Effector CD8-positive, alpha-beta T cell (primary cell): ENCODE data around the gene APOL3.
"Not testable (repeated sequence)": the region's sequence is repeated elsewhere in the genome, so short reads cannot be mapped to it uniquely, and the experiment has no call there.

ENCODE experiments used
- DNase-seq: peaks from one replicate; lab custom pipeline; 2025; lab: John Stamatoyannopoulos, UW
- total RNA-seq, 4 experiments: gene quantifications; one replicate each; lab custom pipeline; 2026; lab: John Stamatoyannopoulos, UW

The APOL3 gene, protein sequence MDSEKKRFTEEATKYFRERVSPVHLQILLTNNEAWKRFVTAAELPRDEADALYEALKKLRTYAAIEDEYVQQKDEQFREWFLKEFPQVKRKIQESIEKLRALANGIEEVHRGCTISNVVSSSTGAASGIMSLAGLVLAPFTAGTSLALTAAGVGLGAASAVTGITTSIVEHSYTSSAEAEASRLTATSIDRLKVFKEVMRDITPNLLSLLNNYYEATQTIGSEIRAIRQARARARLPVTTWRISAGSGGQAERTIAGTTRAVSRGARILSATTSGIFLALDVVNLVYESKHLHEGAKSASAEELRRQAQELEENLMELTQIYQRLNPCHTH
- total RNA-seq, result 84.1 to 154 (median 134) reads per million in 4 experiments

DNA sequence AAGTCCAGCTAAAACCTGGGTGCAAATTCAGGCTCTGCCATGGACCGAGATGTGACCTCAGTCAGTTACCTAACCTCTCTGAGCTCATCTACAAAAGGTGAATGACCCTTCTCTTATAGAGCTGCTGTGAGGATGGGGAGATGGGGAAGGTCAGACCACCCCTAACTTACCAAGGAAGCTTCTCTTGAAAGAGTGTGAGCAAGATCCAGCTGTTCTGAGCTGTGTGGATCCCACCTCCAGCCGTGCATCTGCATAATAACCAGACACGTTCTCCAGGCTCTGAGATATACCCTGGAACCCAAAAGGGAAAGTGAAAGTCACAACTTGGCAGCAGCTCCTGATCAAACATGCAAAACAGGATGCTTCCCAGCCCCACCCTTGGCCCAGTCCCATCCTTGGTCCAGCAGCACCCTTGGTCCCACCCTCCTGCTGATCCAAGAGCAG, at the start of gene APOL3:
APOL3 (minus strand) TSS at position 257 of the 444 bp plus-strand sequence. CDS start 11,700 bp downstream, outside the sequence.
- DNase-seq, result peak; percentile 22

DNA sequence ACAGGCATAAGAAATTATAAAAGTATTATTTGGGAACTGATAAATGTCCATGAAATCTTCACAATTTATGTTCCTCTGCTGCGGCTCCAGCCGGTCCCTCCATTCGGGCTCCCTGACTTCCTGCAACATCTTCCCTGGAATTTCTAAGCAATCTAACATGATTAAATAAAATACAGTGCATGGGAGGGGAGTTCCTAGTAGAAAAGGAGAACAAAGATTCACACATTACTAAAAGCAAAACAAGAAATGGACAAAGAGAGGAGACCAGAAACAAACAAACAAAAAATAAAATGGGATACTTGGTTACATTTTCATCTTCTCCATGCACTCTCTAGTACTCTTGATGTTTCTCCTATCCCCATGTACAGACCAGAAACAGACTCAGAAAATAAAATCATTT, 49.7 kb upstream of the APOL3 start:
- no peak for DNase-seq

DNA sequence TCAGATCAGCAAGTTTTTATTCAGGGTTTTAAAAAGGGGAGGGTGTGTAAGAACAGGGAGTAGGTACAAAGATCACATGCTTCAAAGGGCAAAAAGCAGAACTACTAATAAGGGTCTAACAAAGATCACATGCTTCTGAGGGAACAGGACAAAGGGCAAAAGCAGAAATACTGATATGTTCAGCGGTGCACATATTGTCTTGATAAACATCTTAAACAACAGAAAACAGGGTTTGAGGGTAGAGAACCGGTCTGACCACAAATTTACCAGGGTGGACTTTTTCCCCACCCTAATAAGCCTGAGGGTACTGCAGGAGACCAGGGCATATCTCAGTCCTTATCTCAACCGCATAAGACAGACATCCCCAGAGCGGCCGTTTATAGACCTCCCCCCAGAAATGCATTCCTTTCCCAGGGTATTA, 48.9 kb upstream of the APOL3 start:
- not testable (repeated sequence) for DNase-seq

DNA sequence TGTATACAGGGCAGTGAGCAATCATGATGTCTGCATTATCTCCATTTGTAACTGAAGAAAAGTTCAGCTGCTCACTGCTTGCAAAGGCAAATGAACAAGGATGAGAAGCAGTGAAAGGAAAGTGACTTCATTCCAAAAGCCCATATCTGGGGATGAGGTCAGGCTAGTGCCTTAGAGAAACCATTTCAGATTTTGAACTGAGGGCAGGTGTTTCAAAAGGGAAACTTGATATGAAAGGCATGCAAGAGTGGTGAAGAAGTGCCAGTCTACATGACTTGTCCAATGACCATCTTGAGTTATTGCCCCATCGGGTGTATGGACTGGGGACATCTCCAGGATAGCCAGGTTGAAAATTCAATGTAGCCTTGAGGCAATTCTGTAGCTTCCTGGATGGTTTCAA, 48.4 kb upstream of the APOL3 start:
- DNase-seq, result no peak

DNA sequence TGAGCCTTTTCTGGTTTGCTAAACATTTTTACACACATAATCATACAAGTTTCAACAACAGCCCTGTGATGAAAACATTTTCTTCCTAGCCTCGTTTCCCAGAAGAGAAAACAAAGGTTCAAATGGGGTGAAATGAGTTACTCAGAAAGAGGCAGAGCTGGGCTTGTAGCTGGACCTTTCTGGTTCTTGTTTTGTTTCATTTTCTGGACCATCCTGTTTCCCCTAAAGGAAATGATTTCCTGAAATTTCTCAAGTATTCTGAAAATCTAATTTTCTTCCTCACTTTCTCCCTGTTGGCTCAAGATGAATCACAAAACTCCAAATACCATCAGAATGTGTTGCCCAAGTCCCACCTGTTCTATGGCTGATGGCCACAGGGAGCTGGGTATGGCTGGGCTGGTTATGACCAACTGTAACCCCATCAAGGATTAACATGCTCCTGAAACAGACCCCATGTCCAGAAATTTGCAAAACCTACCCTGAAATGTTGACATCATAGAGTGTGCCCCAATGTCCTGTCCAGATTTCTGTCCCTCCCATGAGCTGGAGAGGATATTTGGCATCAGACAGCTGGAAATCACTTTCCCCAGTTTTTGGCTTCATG, 47.7 kb upstream of the APOL3 start:
- no peak for DNase-seq

DNA sequence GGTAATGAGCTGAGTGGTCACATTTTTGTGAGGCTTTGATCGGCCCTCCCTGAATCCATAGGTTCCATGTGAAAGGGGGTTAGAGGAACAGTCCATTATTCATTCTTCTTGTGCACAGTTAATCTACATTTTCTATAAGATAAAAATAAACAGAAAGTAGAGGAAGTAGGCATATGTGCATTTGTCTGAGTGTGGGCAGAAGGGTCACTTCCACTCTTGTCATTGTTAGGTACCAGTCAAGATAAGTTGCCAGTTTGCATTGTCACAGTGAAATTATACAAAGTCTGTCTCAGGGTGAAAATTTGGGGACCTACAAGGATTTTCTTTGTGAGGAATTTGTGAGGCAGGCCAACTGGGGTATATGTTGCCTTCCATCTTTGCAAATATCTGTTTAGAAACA, 45.7 kb upstream of the APOL3 start:
- no peak for DNase-seq

DNA sequence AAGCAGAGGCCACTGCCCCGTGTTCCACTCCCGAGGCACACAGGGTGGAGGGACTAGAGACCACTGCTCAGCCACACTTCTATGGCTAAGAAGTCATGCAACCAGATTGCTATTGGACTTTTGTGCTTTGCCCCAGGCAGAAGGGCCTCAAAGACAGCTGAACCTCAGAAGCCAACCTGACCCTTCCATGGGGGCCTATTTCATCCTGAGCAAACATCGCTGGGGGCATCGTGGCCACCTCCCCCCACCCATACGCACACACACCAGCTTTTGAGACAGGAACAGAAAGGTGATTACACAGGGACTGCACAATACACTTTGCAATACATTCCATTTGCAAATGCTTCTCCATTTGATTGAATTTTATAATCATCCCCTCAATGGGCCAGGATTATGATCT, 45.0 kb upstream of the APOL3 start:
- not testable (repeated sequence) for DNase-seq

DNA sequence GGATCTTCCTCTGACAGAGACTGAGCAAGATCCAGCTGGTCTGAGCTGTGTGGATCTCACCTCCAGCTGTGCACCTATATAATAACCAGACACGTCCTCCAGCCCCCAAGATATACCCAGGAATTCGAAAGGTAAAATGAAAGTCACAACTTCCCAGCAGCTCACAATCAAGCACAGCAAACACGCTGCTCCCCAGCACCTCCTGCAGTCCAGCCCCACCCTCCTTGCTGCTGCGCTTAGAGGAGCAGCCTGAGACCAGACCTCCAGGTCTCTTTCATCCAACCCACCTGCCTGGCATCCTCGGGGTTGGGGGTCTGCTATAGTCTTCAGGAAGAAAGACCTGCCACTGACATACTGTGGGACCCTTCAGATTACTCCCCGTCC, 44.1 kb upstream of the APOL3 start:
- DNase-seq, result no peak

DNA sequence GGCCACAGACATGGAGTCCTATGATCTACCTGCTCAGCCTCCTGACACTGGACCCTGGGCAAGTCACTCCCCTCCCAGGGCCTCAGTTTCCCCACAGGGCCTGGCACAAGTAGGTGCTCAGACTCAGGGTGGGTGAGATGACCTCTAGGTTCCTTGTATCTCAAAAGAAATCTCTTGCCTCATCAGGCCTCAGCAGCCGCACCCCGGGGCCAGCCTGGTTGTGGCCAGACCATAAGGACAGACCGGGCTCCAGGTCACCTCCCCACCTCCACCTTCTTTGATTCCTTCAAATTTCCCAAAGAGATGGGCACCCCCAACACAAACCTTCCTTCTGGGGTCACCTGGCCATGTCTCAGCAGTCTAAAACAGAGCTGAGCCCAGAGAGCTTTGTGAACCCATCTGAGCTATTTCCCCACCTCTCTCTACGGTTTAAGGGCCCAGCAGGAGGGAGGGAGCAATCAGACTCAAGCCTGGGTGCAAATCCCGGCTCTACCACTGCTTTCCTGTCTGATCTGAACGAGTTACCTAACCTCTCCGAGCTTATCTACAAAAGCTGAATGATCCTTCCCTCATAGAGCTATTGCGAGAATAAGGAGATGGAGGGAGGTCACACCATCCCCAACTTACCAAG, 43.6 kb upstream of the APOL3 start:
- no peak for DNase-seq

DNA sequence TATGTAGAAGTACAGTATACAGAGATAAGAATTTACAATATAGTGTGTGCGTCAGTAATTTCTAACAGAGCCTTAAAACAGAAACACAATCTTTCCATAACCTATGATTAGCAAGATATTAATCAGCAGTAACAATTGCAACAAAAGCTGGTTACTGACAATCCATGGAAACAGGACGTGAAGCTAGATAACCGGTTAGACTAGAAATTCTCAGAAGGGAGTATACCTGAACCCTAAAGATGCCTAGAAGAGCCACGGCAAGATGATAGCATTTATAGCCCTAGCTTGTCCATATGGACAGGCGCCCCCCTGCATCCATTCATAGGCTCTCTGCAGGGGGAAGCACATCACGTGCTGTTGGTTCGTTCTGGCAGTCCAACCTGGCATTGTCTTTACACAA, 42.9 kb upstream of the APOL3 start:
- not testable (repeated sequence) for DNase-seq

DNA sequence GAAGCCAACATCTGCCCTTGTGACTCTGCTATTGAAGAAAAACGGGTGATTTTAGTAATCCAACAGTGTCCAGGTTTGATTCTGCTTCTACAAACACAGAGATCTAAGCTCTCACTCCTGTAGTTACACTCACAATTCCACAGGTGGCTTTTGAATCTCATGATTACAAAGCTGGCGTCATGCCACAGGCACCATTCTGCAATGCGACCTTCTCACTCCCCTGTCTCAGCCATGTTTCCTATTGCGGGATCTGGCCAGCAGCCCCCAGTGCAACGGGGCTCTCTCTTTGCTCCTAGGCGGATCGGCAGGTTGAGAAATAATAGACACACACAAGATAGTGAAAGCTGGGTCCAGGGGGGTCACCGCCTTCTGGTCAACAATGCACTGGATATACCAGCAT, 42.4 kb upstream of the APOL3 start:
- DNase-seq, result not testable (repeated sequence)

DNA sequence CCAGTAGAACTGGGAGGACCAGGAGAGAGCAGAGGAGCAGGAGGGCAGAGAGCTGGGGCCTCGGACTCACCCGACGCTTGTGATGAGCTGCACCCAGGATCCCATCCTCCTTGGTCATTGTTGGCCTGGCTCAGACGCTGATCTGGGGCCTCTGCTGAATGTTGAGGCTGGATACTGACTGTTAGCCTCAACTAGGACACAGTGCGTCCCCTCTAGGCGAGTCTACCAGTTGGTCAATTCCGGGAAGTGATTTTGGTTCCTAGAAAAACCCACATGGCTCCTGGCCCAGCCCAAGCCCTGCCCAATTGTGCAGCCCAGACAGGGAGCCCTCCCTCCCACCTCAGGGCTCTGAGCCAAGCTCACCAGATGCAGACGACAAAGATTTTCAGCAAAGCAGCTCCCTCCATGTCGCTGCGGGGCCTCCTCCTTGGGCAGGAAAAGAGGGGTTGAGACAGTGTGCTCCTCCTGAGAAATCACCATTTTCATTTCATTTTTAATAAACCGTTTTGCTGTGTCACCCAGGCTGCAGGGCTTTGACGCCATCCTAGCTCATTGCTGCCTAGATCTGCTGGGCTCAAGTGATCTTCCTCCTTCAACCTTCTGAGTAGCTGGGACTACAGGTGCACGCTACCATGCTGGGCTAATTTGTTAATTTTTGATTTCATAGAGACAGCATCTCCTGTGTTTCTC, 41.2 kb upstream of the APOL3 start, which contains the start of gene APOL4:
APOL4 (minus strand) TSS at position 180 of the 690 bp plus-strand sequence; CDS start at position 105, 75 bp downstream.
- no peak for DNase-seq

DNA sequence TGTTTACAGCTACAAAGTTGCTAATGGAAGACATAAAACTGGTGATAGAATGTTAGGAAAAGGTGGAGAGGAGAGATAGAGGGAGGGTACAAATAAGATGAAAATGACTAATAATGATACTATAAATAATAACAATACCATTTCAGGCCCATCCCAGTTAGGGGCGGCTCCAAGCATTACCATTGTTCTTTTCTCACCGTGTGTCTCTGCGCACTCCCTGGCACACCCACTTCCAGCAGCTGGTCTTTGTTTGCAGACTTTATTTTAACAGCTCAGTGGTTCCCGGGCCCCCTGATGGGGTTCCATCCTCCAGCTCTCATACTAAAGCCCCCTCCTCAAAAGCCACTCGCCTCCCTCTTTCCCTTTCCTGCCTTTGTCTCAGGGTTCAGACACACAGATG, 40.5 kb upstream of the APOL3 start:
- not testable (repeated sequence) for DNase-seq

DNA sequence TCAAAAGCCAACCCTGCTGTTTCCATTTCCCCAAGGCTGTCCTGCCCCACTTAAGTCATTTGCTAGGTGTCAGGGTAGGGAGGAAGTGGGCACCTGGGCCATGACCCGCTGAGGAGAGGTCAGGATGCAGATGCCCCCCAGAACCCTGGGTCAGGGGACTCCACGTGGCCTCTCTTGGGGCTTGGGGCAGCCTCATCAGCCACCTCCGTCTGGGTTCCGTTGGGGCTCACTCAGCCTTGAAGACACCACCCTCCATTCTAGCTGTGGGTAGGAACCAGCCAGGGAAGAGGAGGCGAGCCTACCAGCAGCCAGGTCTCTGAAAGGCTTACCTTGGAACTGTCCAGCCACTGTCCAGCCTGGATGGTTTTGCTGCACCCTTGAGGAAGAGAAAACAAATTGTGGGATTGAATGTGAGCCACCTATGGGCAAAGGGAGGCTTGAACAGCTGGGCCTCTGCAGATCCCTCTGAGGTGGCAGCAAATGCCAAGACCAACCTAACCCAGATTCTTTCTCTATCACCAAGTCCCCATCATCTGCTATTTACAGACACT, 38.5 kb upstream of the APOL3 start:
- DNase-seq, result no peak

DNA sequence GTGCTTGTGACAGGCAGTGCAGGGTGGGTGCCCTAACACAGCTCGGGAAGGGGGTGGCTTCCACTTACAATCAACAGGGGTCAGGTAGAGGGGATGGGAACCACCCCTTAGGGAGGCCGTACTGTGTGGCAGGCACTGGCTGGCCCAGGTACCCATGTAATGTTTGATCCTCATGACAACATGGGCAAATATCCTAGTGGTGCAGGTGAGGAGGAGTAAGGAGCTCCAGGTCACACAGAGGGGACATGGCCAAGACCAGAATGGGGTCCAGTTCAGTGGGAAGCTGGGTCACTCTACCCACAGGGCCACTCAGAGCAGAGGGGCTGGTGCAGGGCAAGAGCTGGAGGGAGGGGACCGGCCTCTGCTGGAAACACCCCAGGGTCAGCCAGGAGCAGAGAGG, 38.0 kb upstream of the APOL3 start:
- no peak for DNase-seq

DNA sequence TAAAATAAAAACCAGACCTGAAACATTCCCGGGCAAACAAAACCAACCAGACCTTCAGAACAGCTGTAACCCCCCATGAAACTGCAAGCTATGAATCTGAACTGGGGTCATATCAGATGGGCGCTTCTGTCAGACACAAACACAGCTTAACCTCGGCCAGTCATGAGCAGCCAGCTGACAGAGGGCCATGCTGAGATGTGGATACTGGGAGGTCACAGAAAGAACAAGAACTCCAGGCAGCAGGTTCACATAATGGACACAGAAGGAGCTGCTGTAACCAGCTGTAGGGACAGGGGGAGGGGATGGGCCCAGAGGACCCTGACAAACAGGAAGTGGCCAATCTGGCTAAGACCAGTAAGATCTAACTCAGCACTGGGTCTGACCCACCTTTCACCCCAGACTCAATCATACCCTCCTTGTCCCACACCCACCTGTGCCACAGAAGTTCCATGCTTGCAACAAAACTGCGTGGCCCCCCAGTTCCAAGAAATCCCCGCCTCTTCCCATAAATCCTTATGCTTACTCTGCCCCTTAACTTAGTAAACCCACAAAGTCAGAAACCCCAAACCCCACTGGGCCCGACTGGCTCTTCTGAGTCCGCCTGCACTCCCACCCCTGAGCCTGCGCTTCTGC, 37.1 kb upstream of the APOL3 start:
- DNase-seq, result no peak

DNA sequence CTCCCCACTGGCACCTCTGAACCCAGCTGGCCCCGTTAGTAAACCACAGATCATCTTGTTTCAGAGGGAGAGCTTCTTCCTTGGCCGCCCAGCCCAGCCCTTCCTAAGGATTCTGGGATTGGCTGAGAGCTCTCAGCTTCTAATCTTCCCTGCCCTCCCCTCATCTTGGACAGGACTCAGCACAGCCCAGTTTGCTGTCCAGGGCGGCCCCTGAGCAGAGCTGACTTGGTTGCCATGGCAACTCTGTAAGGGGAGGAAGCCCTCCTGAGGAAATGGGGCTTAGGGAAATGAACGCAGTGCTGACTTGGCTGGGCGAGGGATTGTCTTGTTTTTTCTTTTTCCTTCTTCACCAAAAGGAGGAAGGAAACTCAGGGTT, 36.5 kb upstream of the APOL3 start:
- no peak for DNase-seq

DNA sequence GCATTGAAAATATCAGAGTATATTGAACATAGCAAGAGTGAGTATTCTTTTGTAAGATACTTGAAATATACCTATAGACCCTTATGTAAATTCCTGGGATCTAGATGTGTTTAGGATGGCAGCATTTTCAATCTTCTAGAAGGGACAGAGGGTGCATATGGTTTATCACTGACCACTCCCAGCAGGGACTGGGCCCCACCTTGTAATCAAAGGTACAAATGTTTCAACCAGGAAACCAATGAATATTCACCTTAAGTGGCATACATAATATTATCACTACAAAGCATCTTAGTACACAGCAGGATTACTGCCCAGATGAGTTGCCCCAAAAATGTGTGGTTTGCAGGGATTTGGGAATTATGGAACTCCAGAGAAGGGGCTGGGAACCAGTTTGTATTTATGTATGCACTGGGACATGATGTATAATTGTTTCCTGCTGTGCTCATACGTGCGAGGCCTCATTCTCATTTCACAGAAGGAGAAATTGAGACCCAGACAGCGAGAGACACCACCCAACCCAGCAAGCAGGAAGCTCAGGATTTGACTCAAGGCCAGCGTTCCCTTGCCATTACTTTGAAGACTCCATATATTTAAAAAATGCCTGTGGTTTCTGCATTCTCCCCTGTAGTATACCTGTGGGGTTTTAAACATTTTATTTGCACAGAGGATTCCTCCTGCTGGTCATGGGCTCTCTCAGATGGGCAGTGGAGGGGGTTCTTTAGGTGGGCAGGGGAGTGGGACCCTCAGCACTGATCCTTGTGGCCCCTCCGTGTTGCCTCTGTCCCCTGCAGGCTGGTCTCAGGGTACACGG, 35.9 kb upstream of the APOL3 start:
- no peak for DNase-seq

DNA sequence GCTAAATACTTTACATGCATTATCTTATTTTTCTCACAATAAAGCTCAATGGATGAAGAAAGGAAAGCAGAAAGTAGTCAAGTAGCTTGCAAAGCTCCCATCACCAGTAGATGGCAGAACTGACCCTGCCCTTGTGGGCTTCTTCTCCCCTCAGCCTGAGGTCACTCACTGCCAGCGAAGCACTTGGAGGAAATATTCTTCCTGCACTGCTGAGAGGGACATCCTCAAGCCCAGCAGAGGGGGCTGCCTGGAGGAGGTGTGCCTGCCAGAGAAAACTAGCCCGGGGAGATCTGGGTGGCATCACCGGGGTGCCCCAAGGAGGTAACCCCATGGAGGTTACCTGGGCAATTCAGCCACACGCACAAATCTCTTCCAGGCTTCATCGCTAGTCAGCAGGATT, 34.4 kb upstream of the APOL3 start:
- DNase-seq, result no peak

DNA sequence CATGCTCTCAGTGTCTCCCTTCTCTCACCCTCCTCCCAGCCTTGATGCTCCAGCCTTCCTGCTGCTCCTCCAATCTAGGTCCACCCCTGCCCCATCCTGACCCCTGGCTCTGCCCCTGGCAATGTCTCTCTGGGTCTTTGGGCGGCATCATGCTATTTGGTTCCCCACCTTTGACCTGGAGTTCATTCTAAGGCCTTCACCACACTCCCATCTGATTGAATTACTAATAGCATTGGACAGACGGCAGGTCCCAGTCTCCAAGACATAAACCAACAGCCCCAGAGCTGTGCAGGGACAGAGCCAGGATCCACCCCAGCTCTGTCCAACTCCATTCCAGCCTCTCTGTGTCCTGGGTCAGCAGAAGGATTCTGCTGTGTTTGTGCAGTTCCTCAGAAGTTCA, 33.8 kb upstream of the APOL3 start:
- DNase-seq, result no peak

DNA sequence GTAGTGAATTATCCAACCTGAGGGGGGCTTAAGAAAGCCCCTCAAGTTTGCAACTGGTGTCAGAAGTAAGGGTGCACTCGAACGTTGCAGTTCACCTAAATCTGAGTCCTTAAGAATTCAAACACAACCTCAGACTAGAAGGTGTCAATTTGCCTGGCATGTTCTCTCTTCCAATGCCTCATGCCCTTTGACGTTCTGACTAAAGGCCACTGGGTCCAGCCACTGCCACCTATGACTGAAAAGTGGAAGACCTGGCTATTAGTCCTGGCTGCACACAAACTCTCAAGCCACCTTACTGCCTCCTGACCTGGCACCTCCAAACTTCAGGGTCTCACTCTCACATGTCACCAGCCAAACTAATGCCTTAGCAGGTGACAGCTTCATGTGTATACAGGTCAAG, 33.0 kb upstream of the APOL3 start:
- no peak for DNase-seq
